Thymus (tissue), 11 donors: ENCODE results near the gene SETD2. TPM values are rescaled to one million over a fixed set of nuclear protein-coding genes. Genes with fewer than 3 reads are reported as not detected.

Experiments
- DNase-seq, 9 donors: peaks; one replicate each; pipeline ENCODE4 v3.0.0-alpha.2; 2013; ENCODE audit warnings: low spot score in 9 of 9, low read depth in 6 of 9, missing footprints in 1 of 9
- H3K27ac ChIP-seq, 2 donors: one replicate each; pipeline ENCODE4 v1.5.1; 2013; ENCODE audit warnings: control low read depth in 1 of 2, low read depth in 1 of 2, low read length in 1 of 2, mild to moderate bottlenecking in 1 of 2, moderate library complexity in 1 of 2
- H3K27me3 ChIP-seq, 2 donors: one replicate each; pipeline ENCODE4 v1.5.1; 2013; ENCODE audit warnings: low read length in 1 of 2; ENCODE audit not compliant: control insufficient read depth in 2 of 2, insufficient read depth in 1 of 2
- H3K36me3 ChIP-seq, 2 donors: one replicate each; pipeline ENCODE4 v1.5.1; 2013; ENCODE audit warnings: low read length in 1 of 2, mild to moderate bottlenecking in 1 of 2, moderate library complexity in 1 of 2; ENCODE audit not compliant: control insufficient read depth in 2 of 2, insufficient read depth in 2 of 2
- H3K4me1 ChIP-seq, 2 donors: one replicate each; pipeline ENCODE4 v1.5.1; 2013; ENCODE audit warnings: low read length in 2 of 2; ENCODE audit not compliant: control insufficient read depth in 2 of 2, insufficient read depth in 2 of 2
- H3K4me3 ChIP-seq, 2 donors: one replicate each; pipeline ENCODE4 v1.5.1; 2013; ENCODE audit warnings: low read length in 2 of 2, control low read depth in 1 of 2, mild to moderate bottlenecking in 1 of 2
- H3K9me3 ChIP-seq, 2 donors: one replicate each; pipeline ENCODE4 v1.5.1; 2013; ENCODE audit warnings: low read length in 1 of 2, mild to moderate bottlenecking in 1 of 2; ENCODE audit not compliant: control insufficient read depth in 2 of 2, insufficient read depth in 1 of 2
- WGBS: extraction: QIAGEN DNeasy Blood & Tissue Kit; methylation state at CpG from one replicate; pipeline ENCODE4 v1.1.7; 2013; 5-methylcytosine and 5-hydroxymethylcytosine counted together
- polyA plus RNA-seq: library from polyadenylated mRNA; stranded (reverse); fragments of 200-250 nt; gene quantifications from one replicate; pipeline ENCODE4 v1.2.3, GENCODE V29; 2013
- total RNA-seq: library from RNA; stranded (reverse); fragments of 120-200 nt; gene quantifications from one replicate; pipeline ENCODE4 v1.2.4, GENCODE V29; 2013
- donor health status: healthy.

The SETD2 gene
- total and polyA plus RNA-seq, 2 donors = 20.5 to 33.7 TPM

DNA sequence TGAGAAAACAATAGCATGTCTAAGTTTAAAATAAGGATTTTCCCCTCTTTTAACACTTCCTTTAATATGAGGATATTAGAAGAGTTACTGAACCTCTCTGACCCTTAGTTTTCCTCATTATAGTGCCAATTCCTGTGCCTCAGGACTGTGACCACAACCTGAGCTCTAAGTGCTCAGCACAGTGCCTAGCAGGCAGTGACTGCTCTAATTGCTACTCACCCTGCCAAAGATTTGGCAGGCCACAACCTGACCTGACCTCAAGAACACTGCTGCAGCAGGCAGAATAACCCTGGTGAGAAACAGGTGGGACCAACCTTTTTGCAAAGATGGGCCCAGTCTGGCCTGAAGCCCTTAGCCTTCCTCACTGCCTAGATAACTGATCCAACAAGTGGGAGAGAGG, 148.8 kb downstream of the SETD2 start:
- Histone ChIP-seq H3K27me3 (no peaks in the 10 kb centered on the region), H3K4me3 (no peak overlapping the region), H3K9me3 (no peaks in the 10 kb centered on the region), H3K4me1 (peaks cover 22 to 75% of the 10 kb centered on the region in 2 donors), H3K27ac (no peak overlapping the region), H3K36me3 (peaks cover 42 to 62% of the 10 kb centered on the region in 2 donors)
- no peak for DNase-seq

DNA sequence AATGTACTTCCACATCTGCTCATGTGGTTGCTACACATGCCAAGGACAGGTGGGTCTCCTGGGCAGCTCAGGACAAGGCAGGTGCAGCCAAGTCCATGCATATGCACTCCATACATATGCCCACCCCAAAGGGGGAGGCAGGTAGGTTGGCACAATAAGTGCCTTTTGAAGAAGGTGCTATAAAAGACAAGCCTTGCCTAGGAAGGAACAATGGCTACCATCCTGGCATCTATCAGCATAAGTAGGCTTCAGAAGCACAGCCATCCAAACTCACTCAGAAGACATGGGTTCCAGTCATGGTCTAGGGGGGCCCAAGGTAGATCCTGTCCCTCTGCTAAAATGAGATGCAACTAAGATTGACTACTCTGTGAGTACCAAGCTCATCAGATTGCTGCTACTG, 149.9 kb downstream of the SETD2 start:
- Histone ChIP-seq H3K27me3 (no peaks in the 10 kb centered on the region), H3K27ac (no peak overlapping the region), H3K36me3 (peaks cover 32 to 51% of the 10 kb centered on the region in 2 donors), H3K4me1 (peaks cover 27 to 78% of the 10 kb centered on the region in 2 donors), H3K9me3 (no peaks in the 10 kb centered on the region), H3K4me3 (no peak overlapping the region)
- DNase-seq = no peak

DNA sequence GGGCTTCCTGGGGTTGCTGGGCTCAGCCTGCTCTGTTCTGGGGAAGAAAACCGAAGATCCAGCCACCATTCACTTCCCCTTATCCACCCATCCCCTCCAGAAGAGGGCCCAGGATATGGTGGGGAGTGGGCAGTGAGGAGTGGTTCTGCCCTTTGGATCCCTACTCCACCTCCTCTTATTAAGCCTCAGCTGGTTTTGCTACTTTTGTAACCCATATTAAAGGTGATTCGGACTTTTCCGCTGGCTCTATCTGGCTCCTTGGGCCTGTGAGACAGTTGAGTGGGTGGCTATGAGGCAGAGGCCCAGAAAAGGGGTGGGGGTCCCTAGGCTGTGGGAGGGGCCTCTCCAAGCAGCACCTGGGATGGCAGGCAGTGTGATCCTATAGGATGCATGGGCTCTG, 150.7 kb downstream of the SETD2 start:
- 88% methylated on average over 3 of the region's 3 CpGs for WGBS
- DNase-seq = no peak
- H3K9me3 ChIP-seq = no peaks in the 10 kb centered on the region
- no peaks in the 10 kb centered on the region for H3K27me3 ChIP-seq
- H3K4me1 ChIP-seq = peaks cover 24 to 76% of the 10 kb centered on the region in 2 donors
- H3K4me3 ChIP-seq = no peak overlapping the region
- H3K36me3 ChIP-seq = peaks cover 27 to 43% of the 10 kb centered on the region in 2 donors
- H3K27ac ChIP-seq = no peak overlapping the region

- H3K27me3 ChIP-seq = no peaks in the 10 kb centered on the region
- H3K27ac ChIP-seq = peak overlapping the region in 1 of 2 donors; percentile 17
- 61% methylated on average over 10 of the region's 10 CpGs for WGBS
- H3K4me3 ChIP-seq = no peak overlapping the region
- peak in 1 of 9 donors; percentile 37 for DNase-seq
- peaks cover 27 to 41% of the 10 kb centered on the region in 2 donors for H3K36me3 ChIP-seq
- peaks cover 17 to 69% of the 10 kb centered on the region in 2 donors for H3K4me1 ChIP-seq
- no peaks in the 10 kb centered on the region for H3K9me3 ChIP-seq
Observed at GRCh38 chr3:47012342-47013230, 151.3 kb downstream of the SETD2 start.

- H3K27ac ChIP-seq = no peak overlapping the region
- peaks cover 5 to 57% of the 10 kb centered on the region in 2 donors for H3K4me1 ChIP-seq
- no peaks in the 10 kb centered on the region for H3K27me3 ChIP-seq
- peaks cover 32 to 40% of the 10 kb centered on the region in 2 donors for H3K36me3 ChIP-seq
- H3K9me3 ChIP-seq = no peaks in the 10 kb centered on the region
- H3K4me3 ChIP-seq = no peak overlapping the region
- 96% methylated on average over 6 of the region's 6 CpGs for WGBS
- no peak for DNase-seq
Observed at GRCh38 chr3:47011371-47011770, 152.5 kb downstream of the SETD2 start.

DNA sequence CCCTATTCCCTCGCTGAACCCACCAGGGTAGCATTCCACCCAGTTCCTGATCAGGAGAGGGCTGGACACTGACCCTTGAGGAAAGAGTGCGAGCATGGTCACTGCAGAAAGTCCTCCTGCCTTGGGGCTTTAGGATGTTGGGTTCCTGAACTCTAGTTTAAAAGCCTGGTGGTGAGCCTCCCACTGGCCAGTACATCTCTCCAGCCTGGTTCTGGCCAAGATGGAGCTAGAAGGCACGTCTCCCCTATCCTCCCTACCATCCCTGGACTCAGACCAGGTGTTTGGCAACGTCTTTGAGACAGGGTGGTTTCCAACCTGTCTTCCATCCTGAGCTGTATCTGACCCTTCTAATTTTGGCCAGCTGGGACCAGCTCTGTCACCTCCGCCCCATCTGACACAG, 153.0 kb downstream of the SETD2 start:
- peaks cover 33 to 40% of the 10 kb centered on the region in 2 donors for H3K36me3 ChIP-seq
- WGBS = 95% methylated on average over 5 of the region's 5 CpGs

GRCh38 chr3:47010111-47010712, 153.7 kb downstream of the SETD2 start:
- 86% methylated on average over 23 of the region's 23 CpGs for WGBS
- Histone ChIP-seq H3K36me3 (peaks cover 36 to 42% of the 10 kb centered on the region in 2 donors), H3K9me3 (no peaks in the 10 kb centered on the region), H3K4me3 (peak overlapping the region; percentile 55 to 74), H3K4me1 (peaks cover 4 to 46% of the 10 kb centered on the region in 2 donors), H3K27me3 (no peaks in the 10 kb centered on the region), H3K27ac (no peak overlapping the region)
- no peak for DNase-seq

More for the DNA sequence above, 153.0 kb downstream of the SETD2 start:
- Histone ChIP-seq H3K27ac (no peak overlapping the region), H3K9me3 (no peaks in the 10 kb centered on the region), H3K4me3 (no peak overlapping the region), H3K4me1 (peaks cover 4 to 52% of the 10 kb centered on the region in 2 donors), H3K27me3 (no peaks in the 10 kb centered on the region)
- no peak for DNase-seq

DNA sequence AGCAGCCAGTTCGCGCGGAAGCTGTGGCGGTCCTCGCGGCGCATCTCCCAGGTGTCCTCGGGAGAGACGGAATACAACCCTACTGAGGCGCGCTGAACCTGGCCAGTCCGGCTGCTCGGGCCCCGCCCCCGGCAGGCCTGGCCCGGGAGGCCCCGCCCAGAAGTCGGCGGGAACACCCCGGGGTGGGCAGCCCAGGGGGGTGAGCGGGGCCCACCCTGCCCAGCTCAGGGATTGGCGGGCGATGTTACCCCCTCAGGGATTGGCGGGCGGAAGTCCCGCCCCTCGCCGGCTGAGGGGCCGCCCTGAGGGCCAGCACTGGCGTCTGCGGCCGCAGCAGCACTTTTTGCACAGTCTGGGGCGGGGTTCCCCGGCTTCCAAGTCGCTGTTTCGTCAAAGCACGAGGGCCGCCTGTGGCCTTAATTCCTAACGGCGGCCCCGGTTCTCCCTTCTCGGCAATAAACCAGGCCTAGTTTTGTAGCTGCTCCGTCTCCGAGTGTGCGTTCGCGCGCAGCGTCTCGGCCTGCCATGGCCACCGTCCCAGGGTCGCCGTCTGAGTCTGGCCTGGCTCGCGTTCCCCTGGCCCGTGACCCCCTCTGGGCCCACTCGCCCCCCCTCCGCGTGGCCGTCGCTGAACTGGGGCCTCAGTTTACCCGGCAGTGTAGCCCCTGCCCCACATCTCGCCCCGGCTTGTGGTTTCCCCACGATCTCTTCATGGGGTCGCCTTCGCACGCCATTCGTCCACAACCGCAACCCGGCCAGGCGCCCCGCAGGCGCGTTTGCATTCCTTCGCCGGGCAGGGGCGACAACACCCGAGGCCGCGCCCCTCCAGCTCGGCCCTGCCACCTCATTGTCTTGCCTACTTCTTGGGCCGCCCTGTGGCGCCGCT, 154.4 kb downstream of the SETD2 start:
- Histone ChIP-seq H3K9me3 (no peaks in the 10 kb centered on the region), H3K4me1 (peaks cover 4 to 44% of the 10 kb centered on the region in 2 donors), H3K36me3 (peaks cover 41 to 46% of the 10 kb centered on the region in 2 donors), H3K4me3 (peak overlapping the region; percentile 55 to 74), H3K27ac (peak overlapping the region; percentile 58 to 72), H3K27me3 (no peaks in the 10 kb centered on the region)
- DNase-seq = peak in 8 of 9 donors; percentile 49 to 89 (median 73)
- 19% methylated on average over 85 of the region's 85 CpGs for WGBS
